Kidney (tissue), 14 donors: ENCODE measurements around the gene MKRN1. TPM values are rescaled to one million over a fixed set of nuclear protein-coding genes. Genes with fewer than 3 reads are reported as not detected.
"Not testable (repeated sequence)": the region's sequence is repeated elsewhere in the genome, so short reads cannot be mapped to it uniquely, and the experiment has no call there.

Experiments used
- DNase-seq, 5 donors: peaks; one replicate each; pipeline ENCODE4 v3.0.0-alpha.2; 2013 to 2020
- FAIRE-seq: peaks from 2 replicates; lab custom pipeline; 2012; peaks lifted over from hg19 to GRCh38; lab: Jason Lieb, UNC
- H3K27ac ChIP-seq, 2 donors: one replicate each; pipeline ENCODE4 v1.7.0; 2013; ENCODE audit warnings: low read depth in 2 of 2, low read length in 2 of 2, inconsistent platforms in 1 of 2
- H3K27me3 ChIP-seq: one replicate; pipeline ENCODE4 v1.7.1; 2013; ENCODE audit warnings: low read length, inconsistent platforms; ENCODE audit not compliant: control insufficient read depth, insufficient read depth
- H3K36me3 ChIP-seq, 3 donors: one replicate each; pipeline versions ENCODE4 v1.7.0 to v1.7.1; 2013; ENCODE audit warnings: low read length in 3 of 3, control low read depth in 1 of 3, inconsistent platforms in 1 of 3; ENCODE audit not compliant: insufficient read depth in 3 of 3, control insufficient read depth in 2 of 3
- H3K4me1 ChIP-seq, 3 donors: one replicate each; pipeline versions ENCODE4 v1.7.0 to v1.7.1; 2013; ENCODE audit warnings: low read length in 3 of 3, inconsistent platforms in 1 of 3, low read depth in 1 of 3; ENCODE audit not compliant: control insufficient read depth in 2 of 3, insufficient read depth in 2 of 3
- H3K4me3 ChIP-seq, 3 donors: one replicate each; pipeline versions ENCODE4 v1.7.0 to v1.8.1; 2013; ENCODE audit warnings: low read length in 3 of 3, control low read depth in 1 of 3, inconsistent platforms in 1 of 3
- H3K9ac ChIP-seq, 3 donors: one replicate each; pipeline versions ENCODE4 v1.7.0 to v1.7.1; 2013; ENCODE audit warnings: low read length in 3 of 3, control low read depth in 1 of 3, inconsistent platforms in 1 of 3
- H3K9me3 ChIP-seq, 3 donors: one replicate each; pipeline versions ENCODE4 v1.7.0 to v1.7.1; 2013; ENCODE audit warnings: low read length in 3 of 3, control low read depth in 1 of 3, inconsistent platforms in 1 of 3; ENCODE audit not compliant: control insufficient read depth in 2 of 3, insufficient read depth in 1 of 3
- intact Hi-C: fragments of 100-400 bp; cut with DNase I; formaldehyde crosslinking; loops from one replicate; pipeline ENCODE4 v1.11.1; 2022
- polyA plus RNA-seq: library from polyadenylated mRNA; stranded (reverse); fragments of 350-450 nt; fragmentation: Illumina TruSeq; extraction: RNeasy Lipid Tissue Mini Kit (QIAGEN cat#74804); gene quantifications from one replicate; pipeline ENCODE4 v1.2.3, GENCODE V29; 2014; ENCODE audit warnings: low read depth, low replicate concordance; ENCODE audit not compliant: insufficient read depth
- total RNA-seq: library from RNA; stranded (reverse); fragmentation: NEBNext Ultra II Directional; extraction: Animal tissue kit (Norgen Biotek cat#: 25700); gene quantifications from one replicate; pipeline ENCODE4 v1.2.1, GENCODE V29; 2021
- TF ChIP-seq, protein P1 (sequence below): IDR thresholded peaks from 3 replicates; pipeline ENCODE4 v1.5.1; 2012; ENCODE audit warnings: mild to moderate bottlenecking, moderate library complexity, borderline replicate concordance; ENCODE audit not compliant: insufficient read depth; ENCODE audit errors: extremely low read depth
- donor health status: control.
- donor health status: control.
- donor health status: control.
- donor health status: control.
- donor health status: control.
- donor health status: DM: yes; HTN: yes; CAD: no.
- donor health status: Normal renal cell carcinoma (clear cell type).

The MKRN1 gene
- total and polyA plus RNA-seq, 2 donors from 2014 or later: 48.8 to 106 TPM

DNA sequence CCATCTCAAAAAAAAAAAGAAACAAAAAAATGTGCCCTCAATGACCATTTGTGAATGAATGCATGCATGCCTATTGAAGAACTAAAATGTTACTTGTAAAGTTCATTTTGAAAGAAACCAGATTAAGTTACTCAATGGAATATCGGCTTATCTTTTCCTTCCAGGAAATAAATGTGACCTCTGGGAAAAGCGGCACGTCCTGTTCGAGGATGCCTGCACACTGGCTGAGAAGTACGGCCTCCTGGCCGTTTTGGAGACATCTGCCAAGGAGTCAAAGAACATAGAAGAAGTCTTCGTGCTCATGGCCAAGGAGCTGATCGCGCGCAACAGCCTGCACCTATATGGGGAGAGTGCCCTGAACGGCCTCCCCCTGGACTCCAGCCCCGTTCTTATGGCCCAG lies 53.6 kb downstream of the MKRN1 start:
- no peaks in the 10 kb centered on the region for H3K27me3 ChIP-seq
- peaks cover 0 to 2% (median 0%) of the 10 kb centered on the region in 3 donors for H3K36me3 ChIP-seq
- DNase-seq (no peak), FAIRE-seq (no peak)
- intact Hi-C loops: no loop called here
- no peaks in the 10 kb centered on the region for H3K4me1 ChIP-seq
- H3K27ac ChIP-seq: no peak overlapping the region
- no peak overlapping the region for H3K9ac ChIP-seq
- TF ChIP-seq, protein P1, sequence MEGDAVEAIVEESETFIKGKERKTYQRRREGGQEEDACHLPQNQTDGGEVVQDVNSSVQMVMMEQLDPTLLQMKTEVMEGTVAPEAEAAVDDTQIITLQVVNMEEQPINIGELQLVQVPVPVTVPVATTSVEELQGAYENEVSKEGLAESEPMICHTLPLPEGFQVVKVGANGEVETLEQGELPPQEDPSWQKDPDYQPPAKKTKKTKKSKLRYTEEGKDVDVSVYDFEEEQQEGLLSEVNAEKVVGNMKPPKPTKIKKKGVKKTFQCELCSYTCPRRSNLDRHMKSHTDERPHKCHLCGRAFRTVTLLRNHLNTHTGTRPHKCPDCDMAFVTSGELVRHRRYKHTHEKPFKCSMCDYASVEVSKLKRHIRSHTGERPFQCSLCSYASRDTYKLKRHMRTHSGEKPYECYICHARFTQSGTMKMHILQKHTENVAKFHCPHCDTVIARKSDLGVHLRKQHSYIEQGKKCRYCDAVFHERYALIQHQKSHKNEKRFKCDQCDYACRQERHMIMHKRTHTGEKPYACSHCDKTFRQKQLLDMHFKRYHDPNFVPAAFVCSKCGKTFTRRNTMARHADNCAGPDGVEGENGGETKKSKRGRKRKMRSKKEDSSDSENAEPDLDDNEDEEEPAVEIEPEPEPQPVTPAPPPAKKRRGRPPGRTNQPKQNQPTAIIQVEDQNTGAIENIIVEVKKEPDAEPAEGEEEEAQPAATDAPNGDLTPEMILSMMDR: no peak
- no peak overlapping the region for H3K4me3 ChIP-seq
- no peaks in the 10 kb centered on the region for H3K9me3 ChIP-seq

DNA sequence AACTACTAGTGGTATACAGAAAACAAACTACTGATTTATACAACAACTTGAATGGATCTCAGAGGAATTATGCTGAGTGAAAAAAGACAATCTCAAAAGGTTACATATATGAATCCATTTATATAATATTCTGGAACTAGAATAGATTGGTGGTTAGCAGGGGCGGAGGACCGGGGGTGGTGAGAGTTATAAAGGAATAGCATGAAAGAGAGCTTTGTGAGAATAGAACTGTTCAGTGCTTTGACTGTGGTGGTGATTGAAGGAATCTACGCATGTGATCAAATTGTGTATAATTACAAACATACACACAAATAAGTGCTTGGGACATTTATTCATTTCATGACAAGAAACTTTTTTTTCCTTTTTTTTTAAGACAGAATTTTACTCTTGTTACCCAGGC lies 55.8 kb downstream of the MKRN1 start:
- H3K9me3 ChIP-seq: no peaks in the 10 kb centered on the region
- intact Hi-C loops: no loop called here
- FAIRE-seq (no peak), DNase-seq (no peak)
- no peak overlapping the region for H3K27ac ChIP-seq
- H3K27me3 ChIP-seq: no peaks in the 10 kb centered on the region
- H3K36me3 ChIP-seq: peaks cover 0 to 2% (median 0%) of the 10 kb centered on the region in 3 donors
- TF ChIP-seq, protein P1: no peak
- H3K4me1 ChIP-seq: no peaks in the 10 kb centered on the region
- H3K9ac ChIP-seq: no peak overlapping the region
- no peak overlapping the region for H3K4me3 ChIP-seq

DNA sequence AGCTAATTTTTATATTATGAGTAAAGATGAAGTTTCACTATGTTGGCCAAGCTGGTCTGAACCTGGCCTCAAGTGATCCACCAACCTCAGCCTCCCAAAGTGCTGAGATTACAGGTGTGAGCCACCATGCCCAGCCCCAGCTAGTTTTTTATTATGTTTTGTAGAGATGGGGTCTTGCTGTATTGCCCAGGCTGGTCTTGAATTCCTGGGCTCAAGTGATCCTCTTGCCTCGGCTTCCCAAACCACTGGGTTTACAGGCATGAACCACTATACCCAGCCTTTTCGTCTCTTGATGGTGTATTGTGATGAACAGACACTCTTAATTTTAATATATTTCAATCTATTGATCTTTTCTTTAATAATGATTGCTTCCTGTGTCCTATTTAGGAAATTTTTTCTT lies 57.8 kb downstream of the MKRN1 start:
- Histone ChIP-seq H3K4me3 (no peak overlapping the region), H3K27ac (no peak overlapping the region), H3K4me1 (no peaks in the 10 kb centered on the region), H3K27me3 (no peaks in the 10 kb centered on the region), H3K36me3 (peaks cover 0 to 2% (median 0%) of the 10 kb centered on the region in 3 donors), H3K9me3 (no peaks in the 10 kb centered on the region), H3K9ac (no peak overlapping the region)
- no peak for FAIRE-seq
- TF ChIP-seq, protein P1: no peak
- no peak for DNase-seq
- intact Hi-C loops: no loop called here

DNA sequence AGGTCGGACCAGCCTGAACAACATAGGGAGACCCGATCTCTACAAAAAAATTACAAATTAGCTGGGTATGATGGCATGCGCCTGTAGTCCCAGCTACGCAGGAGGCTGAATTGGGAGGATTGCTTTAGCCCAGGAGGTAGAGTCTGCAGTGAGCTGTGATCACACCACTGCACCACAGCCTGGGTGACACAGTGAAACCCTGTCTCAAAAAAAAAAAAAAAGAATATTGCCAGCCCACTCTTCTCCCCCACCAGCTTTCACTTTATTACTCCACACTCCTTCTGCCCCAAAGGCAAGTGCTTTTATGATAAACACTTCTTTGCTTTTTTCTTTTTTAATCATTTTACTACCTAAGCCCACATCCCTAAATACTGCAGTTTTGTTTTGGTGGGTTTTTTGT lies 60.7 kb downstream of the MKRN1 start:
- TF ChIP-seq, protein P1: no peak
- intact Hi-C loops: no loop called here
- Histone ChIP-seq H3K27ac (no peak overlapping the region), H3K4me1 (no peaks in the 10 kb centered on the region), H3K4me3 (no peak overlapping the region), H3K9ac (no peak overlapping the region), H3K36me3 (peaks cover 0 to 2% (median 0%) of the 10 kb centered on the region in 3 donors), H3K27me3 (no peaks in the 10 kb centered on the region), H3K9me3 (no peaks in the 10 kb centered on the region)
- no peak for FAIRE-seq
- no peak for DNase-seq

DNA sequence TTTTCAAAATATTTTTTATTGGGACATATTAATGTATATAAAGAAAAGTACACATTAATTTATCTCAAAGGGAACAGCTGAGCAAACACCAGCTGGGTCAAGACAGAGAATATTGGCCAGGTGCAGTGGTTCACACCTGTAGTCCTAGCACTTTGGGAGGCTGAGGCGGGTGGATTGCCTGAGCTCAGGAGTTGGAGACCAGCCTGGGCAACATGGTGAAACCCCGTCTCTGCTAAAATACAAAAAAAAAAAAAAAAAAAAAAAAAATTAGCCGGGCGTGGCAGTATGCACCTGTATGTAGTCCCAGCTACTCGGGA lies 61.2 kb downstream of the MKRN1 start:
- intact Hi-C loops: not testable (repeated sequence)

More for the DNA sequence above, 61.2 kb downstream of the MKRN1 start:
- H3K9ac ChIP-seq, H3K27me3 ChIP-seq, FAIRE-seq, H3K27ac ChIP-seq, H3K9me3 ChIP-seq, H3K36me3 ChIP-seq, H3K4me3 ChIP-seq, H3K4me1 ChIP-seq, DNase-seq: not testable (repeated sequence)
